Caco-2 (cell line): ENCODE measurements around the gene FBH1. TPM values are rescaled to one million over a fixed set of nuclear protein-coding genes. Genes with fewer than 3 reads are reported as not detected.
A peak's percentile ranks its signal among the peaks of the same experiment; 100 is the strongest.

Source experiments
- BruUV-seq: library from RNA; stranded (reverse); fragments of 400-500 nt; replicated peaks from 2 replicates; lab custom pipeline; 2021; lab: Mats Ljungman, UMichigan
- CTCF ChIA-PET: fragments of 300-600 bp; sonication (Branson Sonifier 250); formaldehyde crosslinking; loops from one replicate; lab custom pipeline; 2022; ENCODE audit warnings: antibody characterized with exemption; lab: Charles Lee
- POLR2A ChIA-PET: fragments of 300-600 bp; sonication (Branson Sonifier 250); formaldehyde crosslinking; loops from one replicate; lab custom pipeline; 2022; ENCODE audit warnings: antibody characterized with exemption; lab: Charles Lee
- DNase-seq, 2 experiments: peaks; one replicate each; pipeline versions ENCODE4 v3.0.0 to v3.0.0-alpha.2; 2020 to 2022
- H3K27me3 ChIP-seq: replicated peaks from 2 replicates; pipeline ENCODE4 v1.6.0; 2011; ENCODE audit warnings: low read length; ENCODE audit not compliant: control insufficient read depth, insufficient read depth
- H3K36me3 ChIP-seq: 2 replicates; pipeline ENCODE4 v1.5.1; 2011; ENCODE audit warnings: low read length; ENCODE audit not compliant: control insufficient read depth, insufficient read depth
- H3K4me1 ChIP-seq: fragments of 250-450 bp; sonication (Bioruptor Pico); 2 replicates; pipeline ENCODE4 v1.5.1; 2020; ENCODE audit warnings: mild to moderate bottlenecking
- H3K4me3 ChIP-seq: 2 replicates; pipeline ENCODE4 v1.5.1; 2011; ENCODE audit warnings: low read depth, mild to moderate bottlenecking, control low read depth, low read length
- H3K9me3 ChIP-seq: fragments of 250-450 bp; sonication (Bioruptor Pico); 2 replicates; pipeline ENCODE4 v1.5.1; 2020; ENCODE audit warnings: mild to moderate bottlenecking, moderate library complexity
- H3K27ac Mint-ChIP-seq: one replicate; pipeline ENCODE4 v1.8.0; 2022; ENCODE audit warnings: mixed read lengths; ENCODE audit not compliant: unreplicated experiment
- H3K27me3 Mint-ChIP-seq: one replicate; pipeline ENCODE4 v1.8.0; 2022; ENCODE audit warnings: mixed read lengths; ENCODE audit not compliant: insufficient read depth, unreplicated experiment
- H3K36me3 Mint-ChIP-seq: one replicate; pipeline ENCODE4 v1.8.0; 2022; ENCODE audit warnings: mild to moderate bottlenecking, mixed read lengths; ENCODE audit not compliant: insufficient read depth, unreplicated experiment
- H3K4me1 Mint-ChIP-seq: one replicate; pipeline ENCODE4 v1.8.0; 2022; ENCODE audit warnings: low read depth, mixed read lengths; ENCODE audit not compliant: unreplicated experiment
- H3K4me3 Mint-ChIP-seq: one replicate; pipeline ENCODE4 v1.8.0; 2022; ENCODE audit warnings: mild to moderate bottlenecking, moderate library complexity, mixed read lengths; ENCODE audit not compliant: unreplicated experiment
- H3K9me3 Mint-ChIP-seq: one replicate; pipeline ENCODE4 v1.8.0; 2022; ENCODE audit warnings: mixed read lengths; ENCODE audit not compliant: unreplicated experiment
- CTCF ChIP-seq, 2 experiments: fragments of 200-600 bp in 1 of 2; IDR thresholded peaks; 1 replicate in 1 of 2; 2 replicates in 1 of 2; pipeline versions ENCODE4 v1.5.1 to v1.8.0; 2011 to 2022; ENCODE audit warnings: antibody characterized with exemption in 1 of 2, control low read depth in 1 of 2, inconsistent platforms in 1 of 2, low read depth in 1 of 2, low read length in 1 of 2, mild to moderate bottlenecking in 1 of 2, moderate library complexity in 1 of 2; ENCODE audit not compliant: insufficient read depth in 1 of 2, severe bottlenecking in 1 of 2, unreplicated experiment in 1 of 2
- intact Hi-C: fragments of 100-400 bp; cut with micrococcal nuclease; formaldehyde crosslinking; loops from one replicate; pipeline ENCODE4 v1.10.0; 2022; ENCODE audit not compliant: unreplicated experiment
- total RNA-seq: library from RNA; stranded (reverse); gene quantifications from 2 replicates; pipeline ENCODE4 v1.2.3, GENCODE V29; 2022

Gene FBH1
- total RNA-seq, 1 experiment from 2014 or later = 83.3 TPM

GRCh38 chr10:5953676-5954075 lies 63.6 kb downstream of the FBH1 start:
- H3K27ac Mint-ChIP-seq = no peak overlapping the region
- no TSS peak for BruUV-seq
- peaks cover 5% of the 10 kb centered on the region for H3K36me3 Mint-ChIP-seq
- Histone ChIP-seq H3K4me3 (no peak overlapping the region), H3K27me3 (no peaks in the 10 kb centered on the region), H3K9me3 (no peaks in the 10 kb centered on the region), H3K4me1 (peaks cover 3% of the 10 kb centered on the region; the same call in 1 of the 2 replicates), H3K36me3 (no peaks in the 10 kb centered on the region)
- CTCF ChIA-PET = no interaction called here
- H3K27me3 Mint-ChIP-seq = no peaks in the 10 kb centered on the region
- no peak for TF ChIP-seq CTCF (IDR thresholded peaks at IDR 0.05; ENCODE audit: insufficient read depth in 1 of 2, low read depth in 1 of 2, low read length in 1 of 2, severe bottlenecking in 1 of 2, unreplicated experiment in 1 of 2)
- H3K9me3 Mint-ChIP-seq = no peaks in the 10 kb centered on the region
- H3K4me1 Mint-ChIP-seq = peaks cover 11% of the 10 kb centered on the region
- H3K4me3 Mint-ChIP-seq = no peak overlapping the region
- intact Hi-C loops = no loop called here
- POLR2A ChIA-PET = no interaction called here
- DNase-seq = no peak

- no TSS peak for BruUV-seq
- CTCF ChIA-PET = interaction anchor here (0.7 kb wide), 1 partner anchor 655 kb away, joined by 4 read pairs; no protein-coding TSS in a partner anchor
- intact Hi-C loops = no loop called here
Observed at GRCh38 chr10:5956146-5956936, 66.3 kb downstream of the FBH1 start.

GRCh38 chr10:5958077-5958476 lies 68.0 kb downstream of the FBH1 start:
- H3K4me1 ChIP-seq = no peaks in the 10 kb centered on the region
- Mint-ChIP-seq H3K27ac (no peak overlapping the region), H3K4me3 (no peak overlapping the region), H3K4me1 (no peaks in the 10 kb centered on the region), H3K9me3 (no peaks in the 10 kb centered on the region), H3K36me3 (no peaks in the 10 kb centered on the region), H3K27me3 (no peaks in the 10 kb centered on the region)
- ChIA-PET POLR2A (no interaction called here), CTCF (no interaction called here)
- BruUV-seq = no TSS peak
- DNase-seq = no peak
- no peaks in the 10 kb centered on the region; the same call in 1 of the 2 replicates for H3K27me3 ChIP-seq
- intact Hi-C loops = no loop called here
- TF ChIP-seq CTCF (IDR thresholded peaks at IDR 0.05; ENCODE audit: insufficient read depth in 1 of 2, low read depth in 1 of 2, low read length in 1 of 2, severe bottlenecking in 1 of 2, unreplicated experiment in 1 of 2) = no peak
- H3K9me3 ChIP-seq = no peaks in the 10 kb centered on the region
- H3K36me3 ChIP-seq = no peaks in the 10 kb centered on the region
- H3K4me3 ChIP-seq = no peak overlapping the region

More at GRCh38 chr10:5956146-5956936, 66.3 kb downstream of the FBH1 start:
- peak in 1 of 2 experiments; percentile 35 for DNase-seq
- H3K36me3 Mint-ChIP-seq = no peaks in the 10 kb centered on the region
- no peaks in the 10 kb centered on the region for H3K36me3 ChIP-seq
- POLR2A ChIA-PET = no interaction called here
- no peak overlapping the region for H3K4me3 Mint-ChIP-seq
- no peak overlapping the region for H3K4me3 ChIP-seq
- H3K27me3 ChIP-seq = no peaks in the 10 kb centered on the region; the same call in 1 of the 2 replicates
- no peaks in the 10 kb centered on the region for H3K4me1 Mint-ChIP-seq
- no peak for TF ChIP-seq CTCF (IDR thresholded peaks at IDR 0.05; ENCODE audit: insufficient read depth in 1 of 2, low read depth in 1 of 2, low read length in 1 of 2, severe bottlenecking in 1 of 2, unreplicated experiment in 1 of 2)
- no peak overlapping the region for H3K27ac Mint-ChIP-seq
- H3K27me3 Mint-ChIP-seq = no peaks in the 10 kb centered on the region
- no peaks in the 10 kb centered on the region for H3K9me3 Mint-ChIP-seq
- no peaks in the 10 kb centered on the region for H3K9me3 ChIP-seq
- H3K4me1 ChIP-seq = peaks cover under 1% of the 10 kb centered on the region; the same call in 1 of the 2 replicates
